ENCODE measurements around the gene ATAT1.
A peak's percentile ranks its signal among the peaks of the same experiment; 100 is the strongest.

- no peak for TF ChIP-seq CTCF (IDR thresholded peaks at IDR 0.05)
- peak in 1 of 2 donors; percentile 6 for TF ChIP-seq POLR2A (IDR thresholded peaks at IDR 0.05)
These were observed 27.6 kb upstream of the ATAT1 start for GRCh38 chr6:30598912-30599624.

All from adrenal gland (tissue), 5 donors.